ENCODE measurements around the gene KCNK3. TPM values are rescaled to one million over a fixed set of nuclear protein-coding genes. Genes with fewer than 3 reads are reported as not detected.

Gene KCNK3
- total and polyA plus RNA-seq, 2 of the 13 experiments (the other 11 are each of a cell fraction or from before 2014, with no cell fraction given) = not detected

DNA sequence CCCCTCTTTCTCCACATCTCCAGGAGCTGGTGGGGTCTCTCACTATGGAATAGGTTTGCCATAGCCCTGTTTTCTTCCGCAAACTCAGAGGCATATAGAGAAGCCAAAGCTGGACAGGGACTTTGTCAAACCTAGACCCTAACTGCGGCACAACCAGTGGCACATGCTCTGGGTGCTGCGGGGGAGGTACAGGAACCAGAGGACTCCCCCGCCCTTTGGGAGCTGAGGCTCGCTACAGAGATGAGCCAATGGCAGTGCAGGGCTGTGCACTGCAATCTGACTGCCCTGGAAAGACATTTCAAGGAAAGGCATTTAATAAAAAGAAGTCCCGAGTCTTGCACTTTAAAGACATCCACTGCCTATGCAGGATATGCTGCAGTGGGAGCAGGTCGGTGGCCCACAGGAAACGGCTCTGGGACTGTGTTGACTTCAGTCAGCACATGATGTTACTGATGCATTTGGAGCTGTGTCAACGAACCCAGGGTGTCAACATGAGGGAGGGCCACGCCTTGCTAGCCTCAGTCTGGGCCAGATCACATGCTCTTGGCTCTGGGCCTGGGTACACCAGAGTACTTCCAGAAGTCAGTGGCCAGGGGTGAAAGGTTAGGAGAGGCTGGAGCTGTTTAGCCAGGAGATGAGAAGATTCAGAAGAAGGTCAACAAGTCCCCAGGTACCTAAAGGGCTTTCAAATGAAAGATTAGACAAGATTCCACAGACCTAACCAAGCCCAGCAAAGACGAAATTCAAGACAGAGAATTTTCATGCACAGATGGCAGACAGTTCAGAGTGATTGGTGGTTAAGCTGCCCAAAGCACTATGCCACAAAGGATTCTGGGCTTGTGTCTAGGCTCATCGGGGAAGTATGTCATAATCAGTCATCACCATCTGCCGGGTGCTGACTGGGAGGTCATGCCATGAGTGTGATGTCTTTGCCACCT, 79.8 kb downstream of the KCNK3 start (continued):
- TF ChIP-seq, protein P1, sequence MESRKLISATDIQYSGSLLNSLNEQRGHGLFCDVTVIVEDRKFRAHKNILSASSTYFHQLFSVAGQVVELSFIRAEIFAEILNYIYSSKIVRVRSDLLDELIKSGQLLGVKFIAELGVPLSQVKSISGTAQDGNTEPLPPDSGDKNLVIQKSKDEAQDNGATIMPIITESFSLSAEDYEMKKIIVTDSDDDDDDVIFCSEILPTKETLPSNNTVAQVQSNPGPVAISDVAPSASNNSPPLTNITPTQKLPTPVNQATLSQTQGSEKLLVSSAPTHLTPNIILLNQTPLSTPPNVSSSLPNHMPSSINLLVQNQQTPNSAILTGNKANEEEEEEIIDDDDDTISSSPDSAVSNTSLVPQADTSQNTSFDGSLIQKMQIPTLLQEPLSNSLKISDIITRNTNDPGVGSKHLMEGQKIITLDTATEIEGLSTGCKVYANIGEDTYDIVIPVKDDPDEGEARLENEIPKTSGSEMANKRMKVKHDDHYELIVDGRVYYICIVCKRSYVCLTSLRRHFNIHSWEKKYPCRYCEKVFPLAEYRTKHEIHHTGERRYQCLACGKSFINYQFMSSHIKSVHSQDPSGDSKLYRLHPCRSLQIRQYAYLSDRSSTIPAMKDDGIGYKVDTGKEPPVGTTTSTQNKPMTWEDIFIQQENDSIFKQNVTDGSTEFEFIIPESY (CRISPR knock-in tag; IDR thresholded peaks at IDR 0.05) = no peak
- TF ChIP-seq, protein P2, sequence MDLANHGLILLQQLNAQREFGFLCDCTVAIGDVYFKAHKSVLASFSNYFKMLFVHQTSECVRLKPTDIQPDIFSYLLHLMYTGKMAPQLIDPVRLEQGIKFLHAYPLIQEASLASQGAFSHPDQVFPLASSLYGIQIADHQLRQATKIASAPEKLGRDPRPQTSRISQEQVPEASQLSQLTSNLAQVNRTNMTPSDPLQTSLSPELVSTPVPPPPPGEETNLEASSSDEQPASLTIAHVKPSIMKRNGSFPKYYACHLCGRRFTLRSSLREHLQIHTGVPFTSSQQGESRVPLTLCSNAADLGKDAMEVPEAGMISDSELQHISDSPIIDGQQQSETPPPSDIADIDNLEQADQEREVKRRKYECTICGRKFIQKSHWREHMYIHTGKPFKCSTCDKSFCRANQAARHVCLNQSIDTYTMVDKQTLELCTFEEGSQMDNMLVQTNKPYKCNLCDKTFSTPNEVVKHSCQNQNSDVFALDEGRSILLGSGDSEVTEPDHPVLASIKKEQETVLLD (CRISPR knock-in tag; IDR thresholded peaks at IDR 0.05; ENCODE audit: low read depth) = no peak
- TF ChIP-seq ZFP90 (CRISPR knock-in tag; IDR thresholded peaks at IDR 0.05; ENCODE audit: borderline replicate concordance) (no peak), SAP130 (CRISPR knock-in tag; IDR thresholded peaks at IDR 0.05; ENCODE audit: low read depth) (peak; percentile 97), ZNF772 (CRISPR knock-in tag; IDR thresholded peaks at IDR 0.05) (no peak), SIX4 (CRISPR knock-in tag; IDR thresholded peaks at IDR 0.05) (no peak), STAT5B (CRISPR knock-in tag; IDR thresholded peaks at IDR 0.05) (no peak), SMAD9 (CRISPR knock-in tag; IDR thresholded peaks at IDR 0.05) (no peak), NRL (CRISPR knock-in tag; IDR thresholded peaks at IDR 0.05; ENCODE audit: borderline replicate concordance) (no peak), HMG20B (CRISPR knock-in tag; conservative IDR thresholded peaks at IDR 0.05) (no peak)
- TF ChIP-seq, protein P3, sequence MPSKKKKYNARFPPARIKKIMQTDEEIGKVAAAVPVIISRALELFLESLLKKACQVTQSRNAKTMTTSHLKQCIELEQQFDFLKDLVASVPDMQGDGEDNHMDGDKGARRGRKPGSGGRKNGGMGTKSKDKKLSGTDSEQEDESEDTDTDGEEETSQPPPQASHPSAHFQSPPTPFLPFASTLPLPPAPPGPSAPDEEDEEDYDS (CRISPR knock-in tag; IDR thresholded peaks at IDR 0.05) = peak; percentile 40; the same call in 1 of the 2 replicates
- TF ChIP-seq, protein P4, sequence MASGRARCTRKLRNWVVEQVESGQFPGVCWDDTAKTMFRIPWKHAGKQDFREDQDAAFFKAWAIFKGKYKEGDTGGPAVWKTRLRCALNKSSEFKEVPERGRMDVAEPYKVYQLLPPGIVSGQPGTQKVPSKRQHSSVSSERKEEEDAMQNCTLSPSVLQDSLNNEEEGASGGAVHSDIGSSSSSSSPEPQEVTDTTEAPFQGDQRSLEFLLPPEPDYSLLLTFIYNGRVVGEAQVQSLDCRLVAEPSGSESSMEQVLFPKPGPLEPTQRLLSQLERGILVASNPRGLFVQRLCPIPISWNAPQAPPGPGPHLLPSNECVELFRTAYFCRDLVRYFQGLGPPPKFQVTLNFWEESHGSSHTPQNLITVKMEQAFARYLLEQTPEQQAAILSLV (CRISPR knock-in tag; IDR thresholded peaks at IDR 0.05; ENCODE audit: borderline replicate concordance) = no peak
- TF ChIP-seq, protein P5, sequence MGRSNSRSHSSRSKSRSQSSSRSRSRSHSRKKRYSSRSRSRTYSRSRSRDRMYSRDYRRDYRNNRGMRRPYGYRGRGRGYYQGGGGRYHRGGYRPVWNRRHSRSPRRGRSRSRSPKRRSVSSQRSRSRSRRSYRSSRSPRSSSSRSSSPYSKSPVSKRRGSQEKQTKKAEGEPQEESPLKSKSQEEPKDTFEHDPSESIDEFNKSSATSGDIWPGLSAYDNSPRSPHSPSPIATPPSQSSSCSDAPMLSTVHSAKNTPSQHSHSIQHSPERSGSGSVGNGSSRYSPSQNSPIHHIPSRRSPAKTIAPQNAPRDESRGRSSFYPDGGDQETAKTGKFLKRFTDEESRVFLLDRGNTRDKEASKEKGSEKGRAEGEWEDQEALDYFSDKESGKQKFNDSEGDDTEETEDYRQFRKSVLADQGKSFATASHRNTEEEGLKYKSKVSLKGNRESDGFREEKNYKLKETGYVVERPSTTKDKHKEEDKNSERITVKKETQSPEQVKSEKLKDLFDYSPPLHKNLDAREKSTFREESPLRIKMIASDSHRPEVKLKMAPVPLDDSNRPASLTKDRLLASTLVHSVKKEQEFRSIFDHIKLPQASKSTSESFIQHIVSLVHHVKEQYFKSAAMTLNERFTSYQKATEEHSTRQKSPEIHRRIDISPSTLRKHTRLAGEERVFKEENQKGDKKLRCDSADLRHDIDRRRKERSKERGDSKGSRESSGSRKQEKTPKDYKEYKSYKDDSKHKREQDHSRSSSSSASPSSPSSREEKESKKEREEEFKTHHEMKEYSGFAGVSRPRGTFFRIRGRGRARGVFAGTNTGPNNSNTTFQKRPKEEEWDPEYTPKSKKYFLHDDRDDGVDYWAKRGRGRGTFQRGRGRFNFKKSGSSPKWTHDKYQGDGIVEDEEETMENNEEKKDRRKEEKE (IDR thresholded peaks at IDR 0.05) = no peak
- TF ChIP-seq, protein P6, sequence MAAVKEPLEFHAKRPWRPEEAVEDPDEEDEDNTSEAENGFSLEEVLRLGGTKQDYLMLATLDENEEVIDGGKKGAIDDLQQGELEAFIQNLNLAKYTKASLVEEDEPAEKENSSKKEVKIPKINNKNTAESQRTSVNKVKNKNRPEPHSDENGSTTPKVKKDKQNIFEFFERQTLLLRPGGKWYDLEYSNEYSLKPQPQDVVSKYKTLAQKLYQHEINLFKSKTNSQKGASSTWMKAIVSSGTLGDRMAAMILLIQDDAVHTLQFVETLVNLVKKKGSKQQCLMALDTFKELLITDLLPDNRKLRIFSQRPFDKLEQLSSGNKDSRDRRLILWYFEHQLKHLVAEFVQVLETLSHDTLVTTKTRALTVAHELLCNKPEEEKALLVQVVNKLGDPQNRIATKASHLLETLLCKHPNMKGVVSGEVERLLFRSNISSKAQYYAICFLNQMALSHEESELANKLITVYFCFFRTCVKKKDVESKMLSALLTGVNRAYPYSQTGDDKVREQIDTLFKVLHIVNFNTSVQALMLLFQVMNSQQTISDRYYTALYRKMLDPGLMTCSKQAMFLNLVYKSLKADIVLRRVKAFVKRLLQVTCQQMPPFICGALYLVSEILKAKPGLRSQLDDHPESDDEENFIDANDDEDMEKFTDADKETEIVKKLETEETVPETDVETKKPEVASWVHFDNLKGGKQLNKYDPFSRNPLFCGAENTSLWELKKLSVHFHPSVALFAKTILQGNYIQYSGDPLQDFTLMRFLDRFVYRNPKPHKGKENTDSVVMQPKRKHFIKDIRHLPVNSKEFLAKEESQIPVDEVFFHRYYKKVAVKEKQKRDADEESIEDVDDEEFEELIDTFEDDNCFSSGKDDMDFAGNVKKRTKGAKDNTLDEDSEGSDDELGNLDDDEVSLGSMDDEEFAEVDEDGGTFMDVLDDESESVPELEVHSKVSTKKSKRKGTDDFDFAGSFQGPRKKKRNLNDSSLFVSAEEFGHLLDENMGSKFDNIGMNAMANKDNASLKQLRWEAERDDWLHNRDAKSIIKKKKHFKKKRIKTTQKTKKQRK (IDR thresholded peaks at IDR 0.05; ENCODE audit: low read length) = no peak

Data from HepG2 (cell line).